GM21786 (cell line): ENCODE data around the gene SKAP2.
"Not testable (repeated sequence)": the region's sequence is repeated elsewhere in the genome, so short reads cannot be mapped to it uniquely, and the experiment has no call there.

Experiments
- ATAC-seq: cut with Tn5 transposase; IDR thresholded peaks from one replicate; pipeline ENCODE4 v1.9.1; 2021; ENCODE audit not compliant: unreplicated experiment

The SKAP2 gene

GRCh38 chr7:26857506-26858240 is 6.7 kb downstream of the SKAP2 start:
- no peak for ATAC-seq

GRCh38 chr7:26857170-26857505 is 7.3 kb downstream of the SKAP2 start:
- ATAC-seq: no peak

DNA sequence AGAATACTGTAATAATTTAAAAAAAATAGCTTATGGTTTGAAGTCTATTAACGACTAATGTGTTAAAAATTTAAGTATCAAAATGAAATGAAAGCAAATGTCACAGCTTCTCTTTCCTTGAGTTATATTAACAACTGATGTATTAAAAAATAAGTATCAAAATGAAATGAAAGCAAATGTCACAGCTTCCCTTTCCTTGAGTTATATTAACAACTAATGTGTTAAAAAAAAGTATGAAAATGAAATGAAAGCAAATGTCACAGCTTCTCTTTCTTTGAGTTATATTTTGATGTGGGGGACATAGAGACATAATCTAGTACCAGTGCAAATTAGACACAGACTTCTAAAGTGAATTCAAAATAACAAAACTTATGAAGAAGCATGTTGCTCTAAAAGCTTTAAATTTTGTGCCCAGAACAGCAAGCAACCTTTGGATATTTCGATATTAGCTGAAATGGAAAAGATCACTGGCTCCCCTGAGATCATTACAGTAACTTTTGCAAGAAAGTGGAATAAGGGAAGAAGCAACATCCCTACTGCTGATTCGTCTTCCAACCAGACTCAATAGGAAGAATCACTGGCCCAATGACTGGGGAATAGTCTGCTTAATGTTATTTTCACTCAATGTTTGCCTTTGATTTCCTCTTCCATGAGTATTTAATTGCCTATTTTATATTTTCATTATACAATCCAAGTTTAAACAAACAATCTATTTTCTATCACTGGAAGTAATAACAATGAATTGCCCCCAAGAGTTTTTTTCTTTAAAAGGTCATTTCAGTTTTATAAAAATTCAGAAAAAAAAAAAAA is 8.0 kb downstream of the SKAP2 start:
- no peak for ATAC-seq

DNA sequence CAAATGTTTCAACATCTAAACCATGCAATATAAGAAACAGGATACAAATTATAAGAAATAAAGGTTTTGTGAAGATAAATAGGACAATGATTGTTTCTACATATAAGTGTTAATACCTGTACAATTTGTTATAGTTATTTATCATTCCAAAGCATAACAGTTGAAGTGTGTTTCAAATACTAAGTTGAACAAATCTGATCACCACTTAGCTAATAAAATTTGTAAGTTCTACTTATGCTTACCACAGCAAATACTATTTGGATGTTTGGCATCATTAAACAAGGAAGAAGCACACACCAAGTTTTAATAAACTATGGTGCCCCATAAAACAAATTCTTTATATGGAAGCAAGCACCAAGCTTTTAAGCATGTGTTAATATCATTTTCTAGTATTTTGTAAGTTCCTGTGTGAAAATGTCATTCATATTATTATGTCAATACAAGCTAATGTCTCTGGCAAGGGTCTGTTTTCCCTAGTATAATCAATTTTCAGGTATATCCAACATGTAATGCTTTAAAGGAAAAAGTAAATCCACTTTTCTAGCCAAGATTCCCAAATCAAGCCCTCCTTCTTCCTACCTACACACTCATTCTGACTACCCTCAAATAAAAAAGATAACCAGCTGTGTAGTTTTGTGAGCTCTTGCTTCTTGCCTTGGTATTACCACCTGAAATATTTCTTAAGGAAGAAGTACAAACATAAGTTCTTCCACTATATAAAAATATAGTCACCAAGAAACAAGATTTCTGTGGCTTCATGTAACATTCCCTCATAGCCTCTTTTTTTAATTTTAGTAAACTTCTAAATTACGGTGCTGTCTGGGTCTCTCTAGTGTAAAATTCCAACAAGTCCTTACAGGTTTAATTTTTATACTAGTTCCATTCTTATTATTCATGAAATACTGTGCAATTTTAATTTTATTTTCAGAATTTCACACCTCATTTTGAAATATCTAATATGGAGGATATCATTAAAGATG is 9.2 kb downstream of the SKAP2 start:
- ATAC-seq: no peak

DNA sequence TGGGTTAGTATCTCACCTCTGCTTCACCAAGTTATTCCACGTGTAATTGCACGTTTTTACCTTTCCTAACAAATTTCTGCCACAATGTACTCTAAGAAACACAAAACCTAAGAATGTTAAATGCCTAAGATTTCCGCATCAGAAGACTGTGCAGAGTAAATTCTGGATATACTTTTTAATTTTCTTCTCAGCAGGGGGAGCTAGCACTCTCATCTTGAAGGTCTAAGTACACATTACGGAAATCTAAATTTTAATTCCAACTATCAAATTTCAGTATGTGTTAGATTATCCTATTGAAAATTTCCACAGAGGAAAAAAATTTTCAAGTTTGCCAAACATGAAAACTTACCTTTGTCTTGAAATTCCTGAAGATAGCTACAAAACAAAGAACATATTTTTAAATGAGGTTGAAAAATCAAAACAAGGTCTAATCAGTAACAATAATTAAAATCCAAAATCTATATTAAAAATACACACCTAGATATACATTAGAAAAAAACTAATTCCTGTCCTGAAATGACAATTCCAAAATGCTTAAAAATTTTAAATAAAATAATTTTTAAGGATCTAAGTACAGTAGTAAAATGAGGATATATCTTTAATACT is 10.5 kb downstream of the SKAP2 start:
- no peak for ATAC-seq

- no peak for ATAC-seq
Observed at GRCh38 chr7:26850193-26850651, 14.2 kb downstream of the SKAP2 start.

DNA sequence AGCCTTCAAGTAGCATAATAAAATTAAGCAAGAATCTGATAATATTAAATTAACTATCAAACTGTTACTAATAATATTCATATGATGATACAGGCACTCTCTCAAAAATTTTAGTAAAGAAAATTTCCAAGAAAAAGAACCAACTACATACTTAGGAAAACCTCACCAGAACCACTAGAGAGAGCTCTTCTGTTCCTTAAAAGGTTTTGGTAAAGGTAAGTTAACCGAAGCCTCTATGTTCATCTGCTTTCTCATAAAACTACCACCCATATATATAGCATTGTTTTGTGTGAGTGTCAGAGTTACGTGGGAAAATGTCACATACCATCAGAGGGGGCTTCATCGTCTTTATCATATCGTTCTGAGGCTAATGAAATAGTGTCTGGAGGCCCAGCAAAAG is 20.7 kb downstream of the SKAP2 start:
- no peak for ATAC-seq

- ATAC-seq: no peak
Observed at GRCh38 chr7:26842897-26843296, 21.5 kb downstream of the SKAP2 start.

GRCh38 chr7:26841003-26841739 is 23.2 kb downstream of the SKAP2 start:
- no peak for ATAC-seq

- not testable (repeated sequence) for ATAC-seq
Observed at GRCh38 chr7:26836793-26837192, 27.6 kb downstream of the SKAP2 start.

GRCh38 chr7:26815426-26815825 is 49.0 kb downstream of the SKAP2 start:
- no peak for ATAC-seq

GRCh38 chr7:26813432-26813831 is 51.0 kb downstream of the SKAP2 start:
- no peak for ATAC-seq

DNA sequence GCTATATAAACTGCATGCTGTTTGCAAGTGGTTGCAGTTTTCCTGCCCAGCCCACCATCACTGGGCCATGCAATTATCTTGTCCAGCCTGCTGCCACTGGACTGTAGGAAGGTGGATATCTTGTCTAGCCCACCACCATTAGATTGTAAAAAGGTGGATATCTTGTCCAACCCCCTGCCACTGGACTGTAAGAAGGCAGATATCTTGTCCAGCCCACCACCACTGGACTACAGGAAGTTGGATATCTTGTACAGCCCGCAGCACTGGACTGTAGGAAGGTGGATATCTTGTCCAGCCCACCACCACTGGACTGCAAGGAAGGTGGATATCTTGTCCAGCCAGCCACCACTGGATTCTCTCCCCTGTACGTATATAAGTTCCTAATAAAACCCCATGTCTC is 69.8 kb downstream of the SKAP2 start:
- ATAC-seq: no peak

DNA sequence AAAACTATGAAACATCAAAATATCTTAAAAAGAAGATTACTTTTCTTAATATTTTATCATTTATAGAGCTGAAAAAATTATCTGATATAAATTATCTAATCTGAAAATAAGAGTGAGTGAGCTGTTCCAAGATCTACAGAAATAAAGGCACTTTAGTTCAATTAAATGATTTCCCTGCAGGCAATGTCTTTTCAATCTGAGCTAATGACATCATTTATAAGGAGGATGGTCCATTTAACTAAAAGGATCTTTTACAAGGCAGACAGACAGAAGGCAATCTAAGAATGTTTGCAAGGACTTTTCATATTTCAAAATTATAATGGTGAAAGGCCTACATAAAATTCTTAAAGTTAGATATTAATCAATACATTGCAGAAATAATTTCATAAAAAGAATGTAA is 71.8 kb downstream of the SKAP2 start:
- no peak for ATAC-seq

GRCh38 chr7:26792006-26792405 is 72.4 kb downstream of the SKAP2 start:
- no peak for ATAC-seq

DNA sequence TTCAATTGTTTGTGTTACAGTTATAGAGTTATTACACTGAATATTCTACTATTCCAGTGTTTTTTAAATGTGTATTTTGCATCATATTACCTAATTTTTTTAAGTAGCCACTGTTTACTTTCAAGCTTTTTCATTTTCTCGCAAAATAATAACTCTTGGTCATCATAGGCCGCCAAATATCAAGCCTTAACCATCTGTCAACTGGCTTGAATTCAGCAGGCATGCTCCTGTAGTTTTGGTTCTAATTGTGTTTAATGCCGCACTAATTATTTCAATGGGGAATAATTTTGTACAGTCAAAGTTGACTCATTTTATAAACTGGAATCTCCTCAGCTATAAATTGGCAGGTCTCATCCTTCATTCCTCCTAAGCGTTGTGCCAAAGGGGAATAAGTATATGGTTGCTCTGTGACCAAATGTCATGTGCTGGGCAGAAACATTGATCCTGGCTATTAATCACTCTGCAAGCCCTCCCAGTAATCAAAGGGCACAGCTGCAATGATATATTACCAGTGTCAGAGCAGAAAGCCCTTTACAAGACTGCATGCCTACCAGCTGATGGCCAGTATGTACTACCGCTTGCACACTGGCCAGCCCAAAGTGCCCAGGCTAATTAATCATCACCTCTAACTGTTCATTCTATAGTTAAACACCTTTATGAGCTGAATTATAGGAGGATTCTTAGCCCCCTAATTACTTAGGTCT is 74.8 kb downstream of the SKAP2 start:
- ATAC-seq: no peak

DNA sequence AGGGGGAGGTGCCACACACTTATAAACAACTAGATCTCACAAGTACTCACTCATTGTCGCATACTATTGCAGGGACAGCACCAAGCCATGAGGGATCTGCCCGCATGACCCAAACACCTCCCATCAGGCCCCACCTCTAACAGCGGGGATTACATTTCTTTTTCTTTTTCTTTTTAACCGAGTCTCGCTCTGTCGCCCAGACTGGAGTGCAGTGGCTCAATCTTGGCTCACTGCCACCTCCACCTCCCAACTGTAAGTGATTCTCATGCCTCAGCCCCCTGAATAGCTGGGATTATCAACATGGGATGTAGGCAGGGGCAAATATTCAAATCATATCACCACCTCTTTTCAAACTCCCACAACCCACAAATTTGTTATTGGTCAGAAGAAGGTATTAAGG is 76.7 kb downstream of the SKAP2 start:
- no peak for ATAC-seq

GRCh38 chr7:26784118-26784517 is 80.3 kb downstream of the SKAP2 start:
- ATAC-seq: no peak

DNA sequence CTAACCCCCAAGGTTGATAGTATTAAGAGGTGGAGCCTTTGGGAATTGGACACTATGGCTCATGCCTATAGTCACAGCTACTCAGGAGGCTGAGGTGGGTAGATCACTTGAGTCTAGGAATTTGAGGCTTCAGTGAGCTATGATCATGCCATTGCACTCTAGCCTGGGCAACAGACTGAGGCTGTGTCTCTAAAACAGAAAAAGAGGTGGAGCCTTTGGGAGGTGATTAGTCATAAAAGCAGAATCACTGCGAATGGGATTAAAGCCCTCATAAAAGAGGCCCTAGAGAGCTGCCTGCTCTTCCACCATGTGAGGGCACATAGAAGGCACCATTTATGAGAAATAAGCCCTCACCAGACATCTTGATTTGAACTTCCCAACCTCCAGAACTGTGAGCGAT is 81.9 kb downstream of the SKAP2 start:
- no peak for ATAC-seq
